Dedifferentiated amniotic fluid mesenchymal stem cell (primary cell): Measurements from ENCODE around the gene INPP4B.
A peak's percentile ranks its signal among the peaks of the same experiment; 100 is the strongest.
"Not testable (repeated sequence)": the region's sequence is repeated elsewhere in the genome, so short reads cannot be mapped to it uniquely, and the experiment has no call there.

Experiments
- DNase-seq: peaks from one replicate; pipeline ENCODE4 v3.0.0-alpha.2; 2016; ENCODE audit errors: extremely low spot score

INPP4B gene

GRCh38 chr4:142544594-142544993 lies 301.5 kb downstream of the INPP4B start:
- DNase-seq, result no peak

DNA sequence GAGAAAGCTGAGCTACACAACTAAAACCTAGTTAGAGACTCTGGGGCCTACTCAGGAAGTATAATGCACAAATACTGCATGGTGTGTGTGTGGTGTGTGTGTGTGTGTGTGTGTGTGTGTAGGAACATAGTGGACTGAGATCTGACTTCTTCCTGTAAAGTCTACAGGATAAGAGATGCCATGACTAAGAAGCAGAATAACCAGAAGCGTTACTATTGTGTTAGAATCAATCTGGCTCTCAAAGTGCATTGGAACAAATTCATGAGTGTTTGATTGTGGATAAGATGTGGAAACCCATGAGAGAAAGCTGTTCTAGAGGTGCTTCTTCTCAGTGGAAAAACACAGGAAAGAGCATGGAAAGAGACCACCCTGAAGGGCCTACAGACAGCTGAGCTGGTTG lies 302.1 kb downstream of the INPP4B start:
- DNase-seq, result no peak

DNA sequence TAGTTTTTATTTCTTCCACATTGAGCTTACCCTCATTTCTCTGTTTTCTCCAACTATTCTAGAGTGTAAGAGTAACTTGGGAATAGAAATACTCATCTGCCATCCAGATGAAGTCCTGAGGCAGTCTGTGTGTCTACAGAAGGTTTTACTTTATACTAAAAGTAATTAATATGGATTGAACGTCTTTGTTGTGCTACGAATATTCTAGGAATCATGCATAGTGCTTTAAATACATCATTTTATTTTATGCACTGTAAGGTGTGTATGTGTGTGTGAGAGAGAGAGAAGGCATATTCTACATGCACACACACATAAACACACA lies 305.7 kb downstream of the INPP4B start:
- DNase-seq, result no peak

- DNase-seq, result no peak
Measured at GRCh38 chr4:142539796-142540482, 306.2 kb downstream of the INPP4B start.

DNA sequence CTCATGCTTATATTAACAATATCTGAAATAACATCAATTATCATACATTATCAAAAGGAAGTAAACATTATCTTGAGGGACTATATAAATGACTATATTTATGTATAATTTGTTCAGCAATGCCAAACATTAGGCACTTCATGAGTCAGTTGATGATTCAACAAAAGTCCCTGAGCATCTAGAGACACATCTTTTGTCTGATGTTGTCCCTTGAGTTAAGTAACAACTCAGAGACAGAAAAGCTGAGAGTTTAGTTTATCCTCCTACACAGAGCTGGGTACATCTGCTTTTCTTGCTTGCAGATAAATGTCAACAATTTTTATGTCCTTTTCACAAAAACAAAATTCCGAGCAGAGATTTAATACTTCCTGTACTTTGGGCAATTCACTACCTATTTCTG lies 311.1 kb downstream of the INPP4B start:
- no peak for DNase-seq

DNA sequence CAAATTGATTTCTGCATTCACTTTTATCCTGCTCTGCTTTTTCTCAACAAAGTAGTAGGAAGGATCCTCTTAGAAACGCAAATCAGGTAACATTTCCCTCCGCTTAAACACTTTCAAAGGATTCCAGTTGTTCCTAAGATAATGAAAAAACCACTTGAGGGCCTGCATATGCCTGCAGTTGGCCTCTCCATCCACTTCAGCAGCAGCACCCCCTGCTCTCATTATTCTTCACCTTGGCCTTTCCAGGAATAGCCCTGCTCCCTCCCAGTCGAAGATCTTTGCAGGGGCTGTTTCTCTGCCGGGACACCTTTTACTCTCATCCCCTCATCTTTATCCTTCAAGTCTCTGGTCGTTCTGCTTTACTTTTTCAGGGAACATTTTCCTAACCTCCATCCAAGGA lies 314.0 kb downstream of the INPP4B start:
- no peak for DNase-seq

- no peak for DNase-seq
Measured at GRCh38 chr4:142530728-142531127, 315.4 kb downstream of the INPP4B start.

DNA sequence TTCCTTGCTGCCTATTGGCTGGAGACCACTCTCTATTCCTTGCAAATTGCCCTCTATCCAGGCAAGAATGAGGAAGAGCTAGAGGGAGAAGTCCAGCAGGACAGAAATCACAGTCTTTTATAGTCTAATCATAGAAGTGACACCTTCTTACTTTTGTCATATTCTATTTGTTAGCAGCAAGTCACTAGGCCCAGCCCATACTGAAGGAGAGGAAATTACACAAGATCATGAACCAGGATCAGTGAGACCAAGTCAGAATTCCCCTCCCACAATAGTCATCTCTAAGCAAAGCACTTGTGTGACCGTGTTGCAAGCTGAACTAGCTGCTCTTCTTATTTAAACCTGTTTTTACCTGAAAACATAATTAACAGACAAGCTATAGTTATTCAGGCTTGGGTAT lies 317.7 kb downstream of the INPP4B start:
- no peak for DNase-seq

DNA sequence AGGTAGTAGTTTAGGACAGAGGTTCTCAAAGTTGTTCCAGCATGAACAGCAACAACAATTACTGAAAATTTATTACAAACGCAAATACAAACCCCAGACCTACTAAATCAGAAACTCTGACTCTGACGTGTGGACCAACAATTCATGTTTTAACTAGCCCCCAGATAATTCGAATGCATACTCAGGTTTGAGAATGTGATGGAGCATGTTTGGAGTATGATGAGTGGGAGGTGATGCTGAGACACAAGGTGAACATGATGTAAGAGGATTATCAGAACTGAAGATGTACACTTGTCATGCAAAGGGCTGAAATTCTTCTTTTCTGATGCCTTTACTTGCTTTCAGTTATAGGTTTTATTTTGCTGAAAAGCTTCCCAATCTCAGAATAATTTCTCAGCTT lies 323.0 kb downstream of the INPP4B start:
- DNase-seq, result no peak

DNA sequence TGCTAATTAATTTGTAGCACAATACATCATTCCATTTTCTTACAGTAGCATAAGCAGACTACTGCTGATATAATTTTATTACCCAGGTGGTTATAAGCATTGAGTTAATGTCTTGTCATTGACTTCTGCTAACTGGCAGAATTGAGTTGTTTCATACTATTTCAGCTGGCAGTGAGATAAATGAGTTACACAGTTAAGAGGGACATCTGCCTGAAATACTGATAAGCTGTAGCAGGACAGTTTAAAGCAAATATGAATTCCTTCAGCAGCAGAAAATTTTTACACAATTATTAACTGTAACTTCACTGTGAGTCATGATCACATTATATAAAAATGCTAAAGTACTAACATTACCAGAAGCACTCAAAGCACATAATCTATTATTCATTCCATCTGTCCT lies 326.8 kb downstream of the INPP4B start:
- no peak for DNase-seq

GRCh38 chr4:142516686-142517526 lies 329.2 kb downstream of the INPP4B start:
- DNase-seq, result no peak

DNA sequence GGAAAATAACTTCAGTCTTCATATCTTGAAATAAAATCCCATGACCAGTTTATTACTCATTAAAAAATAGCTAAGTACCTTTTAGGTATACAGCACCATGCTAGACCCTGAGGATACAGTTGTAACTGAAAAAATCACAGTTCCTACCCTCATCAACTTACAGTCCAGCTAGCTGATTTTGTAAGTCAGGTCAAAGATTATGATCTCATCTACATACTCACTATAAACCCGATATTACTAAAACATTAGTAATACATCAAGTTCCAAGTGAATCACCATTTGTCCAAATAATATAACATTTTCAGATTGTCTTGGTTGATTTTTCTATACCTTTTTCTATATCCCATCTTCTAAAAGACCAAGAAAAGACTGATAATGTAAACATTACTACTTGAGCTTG lies 333.9 kb downstream of the INPP4B start:
- no peak for DNase-seq

- DNase-seq, result no peak
Measured at GRCh38 chr4:142509881-142510280, 336.2 kb downstream of the INPP4B start.

- DNase-seq, result not testable (repeated sequence)
Measured at GRCh38 chr4:142509381-142509780, 336.7 kb downstream of the INPP4B start.

- no peak for DNase-seq
Measured at GRCh38 chr4:142500966-142501365, 345.1 kb downstream of the INPP4B start.

GRCh38 chr4:142497606-142498005 lies 348.5 kb downstream of the INPP4B start:
- DNase-seq, result no peak

DNA sequence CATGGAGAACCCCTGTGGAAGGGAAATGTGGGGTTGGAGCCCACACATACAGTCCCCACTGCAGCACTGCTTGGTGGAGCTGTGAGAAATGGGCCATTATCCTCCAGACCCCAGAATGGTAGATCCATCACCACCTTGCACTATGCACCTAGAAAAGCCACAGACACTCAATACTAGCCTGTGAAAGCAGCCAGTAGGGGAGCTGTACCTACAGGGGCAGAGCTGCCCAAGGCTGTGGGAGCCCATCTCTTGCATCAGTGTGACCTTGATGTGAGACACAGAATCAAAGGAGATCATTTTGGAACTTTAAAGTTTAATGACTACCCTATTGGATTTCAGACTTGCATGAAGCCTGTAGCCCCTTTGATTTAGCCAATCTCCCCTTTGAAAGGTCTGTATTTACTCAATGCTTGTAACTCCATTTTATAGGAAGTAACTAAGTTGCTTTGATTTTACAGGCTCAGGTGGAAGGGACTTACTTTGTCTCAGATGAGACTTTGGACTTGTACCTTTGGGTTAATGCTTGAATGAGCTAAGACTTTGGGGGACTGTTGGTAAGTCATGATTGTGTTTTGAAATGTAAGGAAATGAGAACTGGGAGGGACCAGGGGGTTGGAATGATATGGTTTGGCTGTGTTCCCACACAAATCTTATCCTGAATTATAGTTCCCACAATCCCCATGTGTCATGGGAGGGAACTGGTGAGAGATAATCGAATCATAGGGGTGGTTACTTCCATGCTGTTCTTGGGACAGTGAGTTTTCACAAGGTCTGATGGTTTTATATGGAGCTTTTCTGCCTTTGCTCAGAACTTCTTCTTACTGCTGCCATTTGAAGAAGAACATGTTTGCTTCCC lies 352.6 kb downstream of the INPP4B start:
- DNase-seq, result no peak

GRCh38 chr4:142485452-142485851 lies 360.6 kb downstream of the INPP4B start:
- no peak for DNase-seq

- DNase-seq, result no peak
Measured at GRCh38 chr4:142480244-142480643, 365.9 kb downstream of the INPP4B start.

DNA sequence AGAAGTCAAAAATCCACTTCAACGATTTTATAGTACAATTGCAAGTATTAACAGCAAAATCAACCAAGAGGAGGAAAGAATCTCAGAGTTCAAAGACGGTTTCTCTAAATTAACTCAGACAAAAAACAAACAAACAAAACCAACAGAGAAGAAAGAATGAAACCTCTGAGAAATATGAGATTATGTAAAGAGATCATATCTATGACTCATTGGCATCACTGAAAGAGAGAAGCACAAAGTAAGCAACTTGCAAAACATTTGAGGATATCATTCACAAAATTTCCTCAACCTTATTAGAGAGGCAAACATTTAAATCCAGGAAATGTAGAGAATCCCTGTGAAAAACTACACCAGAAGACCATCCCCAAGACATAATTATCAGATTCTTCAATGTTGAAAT lies 370.4 kb downstream of the INPP4B start:
- peak; percentile 63 for DNase-seq

DNA sequence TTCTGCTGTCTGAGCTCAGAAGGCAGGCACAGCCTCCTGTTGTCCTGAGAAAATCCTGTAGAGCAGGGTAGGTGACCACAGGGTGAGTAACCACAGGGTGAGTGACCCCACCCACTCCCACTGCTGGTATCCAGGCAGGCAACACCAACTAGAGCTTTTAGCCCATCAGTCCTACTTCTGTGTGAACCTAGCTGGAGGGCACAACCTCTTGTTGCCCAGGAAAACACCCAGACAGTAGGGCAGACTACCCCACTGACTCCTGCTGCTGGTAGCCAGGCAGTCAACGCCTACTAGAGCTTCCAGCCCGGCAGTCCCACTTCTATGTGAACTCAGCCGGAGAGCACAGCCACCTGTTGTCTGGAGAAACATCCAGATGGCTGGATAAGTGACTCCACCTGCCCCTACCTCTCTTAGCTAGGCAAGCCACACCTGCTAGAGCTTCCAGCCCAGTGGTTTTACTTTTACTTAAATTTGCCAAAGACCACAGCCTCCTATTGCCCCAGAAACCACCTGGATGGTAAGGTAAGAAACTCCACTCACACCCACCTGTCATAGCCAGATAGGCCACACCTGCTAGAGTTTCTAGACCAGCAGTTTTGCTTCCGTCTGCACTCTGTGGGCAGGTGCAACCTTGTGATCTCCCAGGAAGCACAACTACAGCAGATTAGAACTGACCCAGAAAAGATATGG lies 371.6 kb downstream of the INPP4B start:
- DNase-seq, result no peak

- DNase-seq, result no peak
Measured at GRCh38 chr4:142473960-142474338, 372.2 kb downstream of the INPP4B start.
